ENCODE data around the gene UBA1.

Gene UBA1

DNA sequence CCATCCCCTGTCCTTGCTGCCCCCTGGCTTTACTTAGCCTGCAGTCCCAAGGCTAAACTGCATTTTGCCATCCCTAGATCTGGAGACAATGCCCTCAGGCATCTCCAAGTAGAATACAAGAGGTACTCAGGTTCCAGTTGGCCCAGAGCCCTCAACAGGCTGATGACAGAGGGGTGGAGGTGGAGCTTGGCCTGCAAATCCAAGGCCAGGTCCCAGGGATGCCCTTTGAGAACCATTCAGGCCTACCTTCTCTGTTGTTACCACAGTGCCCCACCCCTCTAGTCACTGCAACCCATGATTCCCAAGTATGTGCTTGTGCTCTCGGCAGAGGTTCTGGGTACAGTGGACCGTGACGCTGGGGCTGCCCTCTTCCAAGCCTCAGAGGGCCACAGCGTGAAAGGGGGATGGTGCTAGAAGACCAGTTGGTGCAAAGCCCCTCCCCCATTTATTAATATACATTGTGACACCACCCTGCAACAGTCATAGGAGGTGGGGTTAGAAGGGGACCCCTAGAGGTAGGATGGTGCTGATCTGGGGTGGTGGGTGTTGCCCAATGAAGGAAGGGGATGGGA, 6.4 kb upstream of the UBA1 start:
- DNase-seq (ENCODE audit: low read depth in 2 of 2) = no peak

- DNase-seq (ENCODE audit: low read depth in 2 of 2) = no peak
Measured at GRCh38 chrX:47189906-47190305, 3.7 kb upstream of the UBA1 start.

DNA sequence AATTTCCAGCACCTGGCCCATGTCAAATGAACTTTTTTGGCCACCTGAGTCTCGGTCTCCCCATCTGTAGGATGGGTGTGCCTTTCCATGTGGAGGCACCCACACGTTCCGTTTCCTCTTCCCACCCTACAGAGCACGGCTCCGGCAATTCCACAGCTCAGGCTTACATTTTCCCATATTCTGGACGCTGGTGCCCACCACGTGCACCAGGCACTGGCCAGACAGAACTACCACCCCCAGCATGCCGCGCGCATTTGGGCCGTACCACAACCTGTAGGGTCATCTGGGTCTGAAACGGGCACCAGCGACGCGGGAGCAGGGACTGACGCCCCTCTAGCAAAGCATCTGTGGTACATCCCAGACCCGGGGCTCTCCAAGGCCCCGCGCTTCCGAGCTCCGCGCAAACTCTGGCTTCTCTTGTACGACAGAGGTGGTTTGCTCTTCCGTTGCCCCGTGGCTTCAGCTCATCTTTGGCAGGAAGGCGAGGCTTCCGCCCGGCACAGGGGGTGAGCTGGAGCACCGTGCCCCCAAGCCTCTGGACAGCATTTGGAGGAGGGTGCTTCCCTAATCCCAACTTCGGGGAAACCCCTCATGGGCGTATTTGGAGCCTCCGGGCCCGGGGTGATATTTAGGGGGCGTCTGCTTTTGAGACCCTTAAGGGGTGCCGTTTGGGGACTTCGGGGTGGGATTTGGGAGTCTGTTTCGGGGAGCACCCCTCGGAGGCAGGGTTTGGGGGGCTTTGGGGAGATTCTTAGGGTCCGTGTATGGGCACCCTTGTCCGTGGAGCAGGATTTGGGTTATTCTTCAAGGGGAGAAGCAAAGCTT, 3.0 kb upstream of the UBA1 start:
- DNase-seq (ENCODE audit: low read depth in 2 of 2) = peak; percentile 74 to 80

GRCh38 chrX:47191331-47191730, 2.3 kb upstream of the UBA1 start:
- peak; percentile 31 to 34 for DNase-seq (ENCODE audit: low read depth in 2 of 2)

DNA sequence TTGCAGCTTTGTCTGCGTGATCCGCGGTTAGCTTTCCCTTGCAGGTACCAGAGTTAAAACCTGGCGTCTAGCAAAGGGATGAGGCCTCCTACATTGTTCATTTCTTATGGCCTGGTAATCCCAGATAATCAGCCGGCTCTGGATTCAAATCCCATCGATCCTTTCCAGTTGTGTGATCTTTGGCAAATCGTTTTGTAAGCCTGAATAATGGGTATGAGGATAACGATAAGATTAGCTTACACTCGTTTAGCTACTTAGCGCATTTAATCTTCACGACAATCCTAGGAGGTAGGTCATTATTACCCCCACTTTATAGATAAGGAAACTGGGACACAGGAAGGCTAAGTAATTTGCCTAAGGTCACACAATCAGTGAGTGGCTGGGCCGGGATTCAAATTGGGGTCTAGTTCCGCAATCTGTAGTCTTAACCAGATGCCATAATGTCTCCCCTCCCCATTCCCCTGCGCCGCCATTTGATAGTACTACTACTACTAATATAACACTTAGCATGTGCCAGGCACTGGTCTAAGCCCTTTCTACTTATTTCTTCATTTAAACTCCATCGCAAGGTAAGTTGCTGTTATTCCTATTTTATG, 1.7 kb upstream of the UBA1 start:
- no peak for DNase-seq (ENCODE audit: low read depth in 2 of 2)

DNA sequence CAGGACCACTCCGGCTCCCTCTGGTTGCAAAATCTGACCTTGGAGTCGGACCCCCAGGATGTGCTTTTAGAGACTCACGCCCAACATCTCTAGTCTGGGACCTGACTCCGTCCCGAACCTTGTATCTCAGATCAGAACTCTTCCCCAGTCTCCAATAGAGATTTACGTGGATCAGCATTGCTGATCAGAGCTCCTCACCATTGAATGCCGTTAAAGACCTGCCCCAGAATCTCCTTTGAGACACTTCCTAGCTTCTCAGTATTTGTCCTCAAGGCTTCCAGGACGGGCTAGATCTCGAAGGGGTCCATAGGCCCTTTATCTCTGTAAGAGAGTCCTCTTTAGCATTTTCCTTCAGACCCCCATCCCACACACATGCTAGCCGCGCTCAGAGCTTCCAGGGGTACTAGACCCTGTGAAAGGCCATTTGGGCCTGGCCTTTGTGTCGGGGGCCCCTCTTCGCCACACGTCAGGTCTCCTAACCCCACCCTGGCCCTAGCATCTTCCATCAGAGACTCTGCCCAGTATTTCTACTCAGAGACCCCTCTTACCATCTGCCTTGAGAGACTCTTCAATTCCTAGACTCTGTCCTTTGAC, 662 bp downstream of the UBA1 start:
- no peak for DNase-seq (ENCODE audit: low read depth in 2 of 2)

DNA sequence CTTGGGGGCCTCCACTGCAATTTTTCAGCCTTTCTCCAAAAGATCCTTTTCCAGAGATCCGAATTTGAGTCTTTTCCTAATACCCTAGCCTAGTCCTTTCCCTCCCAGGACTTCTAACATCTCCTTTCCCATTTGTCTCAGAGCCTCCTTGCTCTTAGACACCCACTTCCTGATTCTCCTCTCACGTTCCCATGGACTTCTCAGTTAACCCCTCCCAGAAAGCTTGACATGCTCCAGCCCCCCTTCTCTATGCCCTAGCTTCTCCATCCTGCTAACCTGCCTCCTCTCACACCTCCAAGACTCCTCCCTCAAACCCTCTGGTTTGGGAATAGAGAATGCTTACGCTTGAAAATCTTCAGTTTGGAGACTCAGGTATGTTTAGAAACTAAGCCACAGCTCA, 2.5 kb downstream of the UBA1 start:
- no peak for DNase-seq (ENCODE audit: low read depth in 2 of 2)

DNA sequence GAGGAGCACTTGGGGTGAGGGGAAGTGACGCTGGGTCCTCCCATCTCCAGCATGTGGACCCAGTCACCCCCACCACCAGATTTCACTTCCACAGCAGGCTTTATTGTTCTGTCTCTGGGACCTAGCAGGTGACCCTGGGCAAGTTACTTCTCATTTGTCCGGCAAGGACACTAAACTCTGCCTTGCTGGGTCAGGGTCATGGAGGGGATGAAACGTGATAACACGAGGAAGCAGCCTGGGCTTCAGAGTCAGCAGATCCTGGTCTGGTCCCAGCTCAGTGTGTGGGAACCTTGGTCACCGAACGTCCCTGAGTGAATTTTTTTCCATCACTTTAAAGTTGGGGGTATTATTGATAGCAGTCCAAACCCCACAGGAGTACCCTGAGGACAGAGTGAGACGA, 3.9 kb downstream of the UBA1 start:
- DNase-seq (ENCODE audit: low read depth in 2 of 2) = no peak

GRCh38 chrX:47198026-47198686, 4.5 kb downstream of the UBA1 start:
- no peak for DNase-seq (ENCODE audit: low read depth in 2 of 2)

DNA sequence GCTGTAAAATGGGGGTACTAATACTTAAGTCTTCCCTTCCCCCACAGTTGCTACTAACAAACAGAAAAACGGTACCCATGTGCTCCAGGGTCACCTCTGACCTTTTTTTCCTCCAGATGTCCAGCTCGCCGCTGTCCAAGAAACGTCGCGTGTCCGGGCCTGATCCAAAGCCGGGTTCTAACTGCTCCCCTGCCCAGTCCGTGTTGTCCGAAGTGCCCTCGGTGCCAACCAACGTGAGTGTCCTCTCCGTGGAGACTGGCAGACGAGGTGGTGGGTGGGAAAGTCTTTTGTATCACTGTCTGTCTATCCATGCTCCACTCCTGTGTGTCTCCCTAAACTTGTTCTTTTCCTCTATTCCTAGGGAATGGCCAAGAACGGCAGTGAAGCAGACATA, 5.1 kb downstream of the UBA1 start:
- DNase-seq (ENCODE audit: low read depth in 2 of 2) = no peak

DNA sequence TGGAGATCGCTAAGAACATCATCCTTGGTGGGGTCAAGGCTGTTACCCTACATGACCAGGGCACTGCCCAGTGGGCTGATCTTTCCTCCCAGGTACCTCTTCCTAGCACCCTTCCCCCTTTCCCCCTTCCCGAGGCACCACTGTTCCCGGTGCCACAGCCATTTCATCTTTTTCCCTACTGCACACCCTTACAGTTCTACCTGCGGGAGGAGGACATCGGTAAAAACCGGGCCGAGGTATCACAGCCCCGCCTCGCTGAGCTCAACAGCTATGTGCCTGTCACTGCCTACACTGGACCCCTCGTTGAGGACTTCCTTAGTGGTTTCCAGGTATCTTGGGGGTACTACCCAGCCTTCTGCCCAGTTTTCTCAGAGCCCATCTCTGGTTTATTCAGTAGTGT, 5.7 kb downstream of the UBA1 start:
- DNase-seq (ENCODE audit: low read depth in 2 of 2) = no peak

- no peak for DNase-seq (ENCODE audit: low read depth in 2 of 2)
Measured at GRCh38 chrX:47200385-47201150, 6.9 kb downstream of the UBA1 start.

- DNase-seq (ENCODE audit: low read depth in 2 of 2) = no peak
Measured at GRCh38 chrX:47201345-47201944, 7.8 kb downstream of the UBA1 start.

- DNase-seq (ENCODE audit: low read depth in 2 of 2) = no peak
Measured at GRCh38 chrX:47202316-47202715, 8.7 kb downstream of the UBA1 start.

DNA sequence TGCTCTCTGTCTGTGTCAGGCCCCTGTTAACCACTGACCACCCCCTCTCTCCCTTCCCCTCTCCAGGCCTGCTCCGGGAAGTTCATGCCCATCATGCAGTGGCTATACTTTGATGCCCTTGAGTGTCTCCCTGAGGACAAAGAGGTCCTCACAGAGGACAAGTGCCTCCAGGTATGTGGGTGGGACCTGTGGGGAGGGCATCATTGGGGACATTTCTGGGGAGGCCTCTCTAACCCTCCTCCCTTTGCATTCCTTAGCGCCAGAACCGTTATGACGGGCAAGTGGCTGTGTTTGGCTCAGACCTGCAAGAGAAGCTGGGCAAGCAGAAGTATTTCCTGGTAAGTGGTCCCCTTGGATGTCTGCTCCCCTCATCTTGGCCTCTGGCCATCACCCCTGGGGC, 9.2 kb downstream of the UBA1 start:
- DNase-seq (ENCODE audit: low read depth in 2 of 2) = no peak

GRCh38 chrX:47204970-47205369, 11.3 kb downstream of the UBA1 start:
- no peak for DNase-seq (ENCODE audit: low read depth in 2 of 2)

GRCh38 chrX:47206316-47206715, 12.7 kb downstream of the UBA1 start:
- DNase-seq (ENCODE audit: low read depth in 2 of 2) = no peak

DNA sequence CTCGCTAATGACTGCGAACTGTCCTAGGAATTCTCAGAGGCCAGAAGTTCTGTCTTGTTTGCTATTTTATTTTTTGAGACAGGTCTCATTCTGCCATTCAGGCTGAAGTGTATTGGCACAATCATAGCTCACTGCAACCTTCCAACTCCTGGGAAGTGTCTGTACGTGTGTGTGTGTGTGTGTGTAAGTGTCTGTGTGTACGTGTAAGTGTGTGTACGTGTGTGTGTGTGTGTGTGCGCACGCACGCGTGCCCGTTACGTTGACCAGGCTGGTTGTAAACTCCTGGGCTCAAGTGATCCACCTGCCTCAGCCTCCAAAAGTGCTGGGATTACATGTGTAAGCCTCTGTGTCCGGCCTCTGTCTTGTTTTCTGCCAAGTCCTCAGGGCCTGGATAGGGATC, 14.5 kb downstream of the UBA1 start:
- no peak for DNase-seq (ENCODE audit: low read depth in 2 of 2)

- DNase-seq (ENCODE audit: low read depth in 2 of 2) = no peak
Measured at GRCh38 chrX:47209508-47210238, 16.0 kb downstream of the UBA1 start.

DNA sequence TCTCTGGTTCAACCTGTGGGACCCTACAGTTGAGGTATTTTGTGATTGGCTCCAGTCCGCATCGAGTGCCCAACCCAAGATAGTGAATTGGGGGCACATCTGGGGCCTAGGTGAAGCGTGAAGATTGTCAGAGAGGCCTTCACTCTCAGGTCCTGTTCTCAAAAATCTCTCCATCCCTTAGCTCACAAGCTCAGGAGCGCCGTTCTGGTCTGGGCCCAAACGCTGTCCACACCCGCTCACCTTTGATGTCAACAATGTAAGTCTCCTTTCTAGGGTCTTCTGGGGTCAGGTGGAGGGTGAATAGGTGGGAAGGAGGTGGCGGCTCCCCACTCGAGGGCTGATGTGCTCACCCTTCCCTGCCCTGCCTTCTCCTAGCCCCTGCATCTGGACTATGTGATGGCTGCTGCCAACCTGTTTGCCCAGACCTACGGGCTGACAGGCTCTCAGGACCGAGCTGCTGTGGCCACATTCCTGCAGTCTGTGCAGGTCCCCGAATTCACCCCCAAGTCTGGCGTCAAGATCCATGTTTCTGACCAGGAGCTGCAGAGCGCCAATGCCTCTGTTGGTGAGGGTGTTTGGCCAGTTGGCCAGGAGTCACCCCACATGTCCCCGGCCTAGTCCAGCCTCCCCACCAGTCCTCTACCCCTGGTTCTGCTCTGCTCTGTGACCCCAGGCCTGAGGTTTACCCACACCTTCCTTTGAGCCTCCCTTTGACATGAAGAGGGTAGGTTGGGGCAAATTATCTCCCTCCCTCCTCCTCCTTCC, 17.2 kb downstream of the UBA1 start:
- DNase-seq (ENCODE audit: low read depth in 2 of 2) = no peak

Measured in stimulated activated CD8-positive, alpha-beta memory T cell treated with anti-CD3 and anti-CD28 coated beads, Interleukin-15, amount 100 ng/mL, for 48 hours (primary cell).